Left forelimb (tissue), 1 donor: ENCODE measurements around the gene MTERF4.
"Not testable (repeated sequence)": the region's sequence is repeated elsewhere in the genome, so short reads cannot be mapped to it uniquely, and the experiment has no call there.

ENCODE experiments used
- DNase-seq: peaks from one replicate; pipeline ENCODE4 v3.0.0-alpha.2; 2018; ENCODE audit warnings: low spot score

Gene MTERF4

DNA sequence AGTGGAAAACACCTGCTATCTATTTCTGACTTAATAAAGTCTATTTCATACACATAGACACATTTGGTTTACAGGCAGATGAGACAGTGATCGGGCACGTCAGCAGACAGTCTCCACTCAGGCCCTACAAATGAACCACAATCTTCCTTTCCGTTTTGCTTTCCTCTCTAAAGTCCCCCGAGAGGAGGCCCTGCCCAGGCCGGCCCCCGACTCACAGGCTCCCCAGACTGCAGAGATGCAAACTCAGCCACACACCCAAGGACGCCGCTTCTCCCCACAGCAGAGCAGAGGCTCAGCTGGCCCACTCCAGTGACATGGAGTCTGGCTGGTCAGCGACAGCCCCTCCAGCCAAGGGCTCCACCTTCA lies 9.3 kb upstream of the MTERF4 start:
- DNase-seq: peak; percentile 25

GRCh38 chr2:241110607-241111439 lies 8.7 kb upstream of the MTERF4 start:
- peak; percentile 53 for DNase-seq

GRCh38 chr2:241110089-241110606 lies 8.1 kb upstream of the MTERF4 start:
- DNase-seq: peak; percentile 26

- peak; percentile 46 for DNase-seq
Observed at GRCh38 chr2:241109210-241110088, 7.4 kb upstream of the MTERF4 start.

- peak; percentile 46 for DNase-seq
Observed at GRCh38 chr2:241108271-241109209, 6.5 kb upstream of the MTERF4 start.

DNA sequence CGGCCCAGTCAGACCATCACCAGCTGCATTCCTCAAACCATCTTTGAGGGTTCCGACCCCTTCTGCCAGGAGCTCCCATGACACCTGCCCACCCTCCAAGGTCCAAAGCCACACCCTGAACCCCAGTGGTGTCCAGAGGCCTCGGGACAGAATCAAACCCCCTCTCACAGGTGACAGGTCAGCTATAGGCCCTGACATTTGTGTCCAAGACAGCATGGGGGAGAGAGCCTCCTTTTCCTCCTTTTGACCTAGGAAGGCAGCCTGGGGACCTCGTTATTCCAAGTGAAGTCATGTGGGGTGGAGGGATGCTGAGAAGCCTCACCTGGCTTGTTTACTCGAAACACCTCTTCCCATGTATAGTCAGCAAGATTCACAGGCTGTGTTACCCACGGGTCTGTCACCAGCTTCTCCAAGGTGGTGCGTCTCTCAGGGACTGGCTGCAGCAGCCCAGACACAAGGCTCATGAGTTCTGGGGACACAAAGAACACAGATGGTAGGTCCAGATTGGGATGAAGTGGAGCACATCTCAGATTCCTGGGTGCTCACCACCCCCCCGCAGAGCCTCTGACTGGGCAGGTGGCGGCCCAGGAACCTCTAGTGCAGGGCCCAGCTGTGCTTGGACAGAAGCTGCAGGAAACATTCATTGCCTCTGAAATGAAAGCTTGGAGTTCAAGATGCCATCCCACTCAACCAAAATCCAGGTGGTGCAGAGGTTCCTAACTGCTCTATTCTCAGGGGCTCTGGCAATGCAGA lies 5.1 kb upstream of the MTERF4 start:
- peak; percentile 53 for DNase-seq

GRCh38 chr2:241105641-241106040 lies 3.6 kb upstream of the MTERF4 start:
- peak; percentile 48 for DNase-seq

GRCh38 chr2:241104611-241105010 lies 2.5 kb upstream of the MTERF4 start:
- not testable (repeated sequence) for DNase-seq

GRCh38 chr2:241103176-241103595 lies 1.1 kb upstream of the MTERF4 start:
- peak; percentile 22 for DNase-seq

- DNase-seq: no peak
Observed at GRCh38 chr2:241099246-241099645, 2.8 kb downstream of the MTERF4 start.

- no peak for DNase-seq
Observed at GRCh38 chr2:241096979-241097378, 5.1 kb downstream of the MTERF4 start.

GRCh38 chr2:241095594-241096290 lies 6.3 kb downstream of the MTERF4 start:
- DNase-seq: no peak

DNA sequence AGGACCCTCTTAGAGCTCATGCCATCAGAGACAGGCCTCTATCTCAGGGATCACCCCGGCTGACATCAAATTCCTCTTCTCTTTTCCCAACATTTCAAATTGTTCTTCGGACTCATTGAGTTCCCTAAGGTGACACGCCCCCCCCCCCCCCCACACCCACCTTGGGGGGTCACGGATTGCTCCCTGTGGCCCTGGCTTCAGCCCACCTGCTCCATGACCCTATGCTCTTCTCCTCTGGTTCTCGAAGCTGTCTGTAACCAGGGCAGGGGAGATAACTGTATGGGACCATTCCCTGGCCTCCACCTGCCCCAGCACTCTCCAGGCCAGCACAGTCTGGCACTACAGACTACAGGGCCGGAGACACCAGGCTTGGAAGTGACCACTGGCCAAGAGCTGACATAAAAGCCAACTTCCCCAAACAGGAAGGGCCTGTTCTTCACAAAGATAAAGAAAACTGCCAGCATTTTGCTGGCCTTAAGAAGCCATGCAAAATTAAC lies 7.1 kb downstream of the MTERF4 start:
- DNase-seq: no peak

- no peak for DNase-seq
Observed at GRCh38 chr2:241094172-241094571, 7.9 kb downstream of the MTERF4 start.

DNA sequence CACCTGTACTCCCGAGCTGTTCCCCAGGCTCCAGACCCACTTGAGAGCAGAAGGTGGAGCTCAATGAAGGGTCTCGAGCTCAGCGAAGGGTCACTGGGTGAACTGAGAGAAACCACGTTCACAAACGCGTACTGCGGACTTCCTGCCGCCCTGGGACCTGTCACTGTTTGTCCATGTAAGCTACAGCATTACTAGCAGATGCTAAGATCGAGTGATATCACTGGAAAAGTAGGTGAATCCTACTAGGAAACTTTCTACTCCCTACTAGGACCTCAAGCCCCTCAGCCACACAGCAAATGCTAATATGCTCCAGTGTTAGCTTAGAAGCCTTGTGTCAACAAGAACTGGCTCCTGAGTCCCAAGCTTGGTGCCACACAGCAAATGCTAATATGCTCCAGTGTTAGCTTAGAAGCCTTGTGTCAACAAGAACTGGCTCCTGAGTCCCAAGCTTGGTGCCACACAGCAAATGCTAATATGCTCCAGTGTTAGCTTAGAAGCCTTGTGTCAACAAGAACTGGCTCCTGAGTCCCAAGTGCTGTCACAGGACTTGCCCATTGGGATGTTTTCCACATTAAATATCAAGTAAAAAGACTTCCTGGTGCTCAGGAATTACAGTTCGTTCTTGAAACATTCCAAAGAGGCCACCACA lies 8.8 kb downstream of the MTERF4 start:
- not testable (repeated sequence) for DNase-seq

DNA sequence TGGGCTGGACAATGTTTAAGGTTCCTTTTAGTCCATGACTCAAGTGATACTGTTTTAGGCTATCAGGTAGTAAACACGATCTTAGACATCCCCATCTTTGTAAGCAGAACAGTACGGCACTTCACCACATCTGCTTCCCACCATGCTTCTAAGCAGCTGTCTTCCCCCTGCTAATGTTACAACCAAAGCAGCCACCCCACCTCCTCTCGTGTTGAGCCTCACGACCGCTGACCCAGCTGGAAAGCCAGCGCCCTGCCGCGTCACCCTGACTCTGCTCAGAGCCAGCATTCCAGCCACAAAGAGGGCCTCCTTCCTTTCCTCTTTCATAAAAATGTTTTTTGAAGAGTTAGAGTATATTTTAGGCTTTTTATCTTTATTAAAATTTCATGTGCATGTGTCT lies 9.4 kb downstream of the MTERF4 start:
- DNase-seq: no peak

GRCh38 chr2:241091734-241092445 lies 10.2 kb downstream of the MTERF4 start:
- DNase-seq: no peak

- no peak for DNase-seq
Observed at GRCh38 chr2:241091201-241091600, 10.9 kb downstream of the MTERF4 start.
